Muscle layer of duodenum (tissue), 2 donors: ENCODE data around the gene ITPRIPL2.

Experiments
- H3K27ac ChIP-seq: one replicate; pipeline ENCODE4 v1.7.0; 2013; ENCODE audit warnings: mild to moderate bottlenecking, low read length
- H3K27me3 ChIP-seq: one replicate; pipeline ENCODE4 v1.7.0; 2013; ENCODE audit warnings: low read depth, mild to moderate bottlenecking, control low read depth, low read length
- H3K36me3 ChIP-seq, 2 donors: one replicate each; pipeline ENCODE4 v1.7.0; 2013; ENCODE audit warnings: low read length in 2 of 2, control low read depth in 1 of 2, mild to moderate bottlenecking in 1 of 2; ENCODE audit not compliant: insufficient read depth in 2 of 2, control insufficient read depth in 1 of 2
- H3K4me1 ChIP-seq, 2 donors: one replicate each; pipeline ENCODE4 v1.7.0; 2013; ENCODE audit warnings: low read length in 2 of 2, mild to moderate bottlenecking in 2 of 2, control low read depth in 1 of 2, moderate library complexity in 1 of 2; ENCODE audit not compliant: insufficient read depth in 2 of 2, control insufficient read depth in 1 of 2
- H3K4me3 ChIP-seq, 2 donors: one replicate each; pipeline ENCODE4 v1.7.0; 2013; ENCODE audit warnings: low read length in 2 of 2, low read depth in 1 of 2, mild to moderate bottlenecking in 1 of 2
- H3K9me3 ChIP-seq, 2 donors: one replicate each; pipeline ENCODE4 v1.7.0; 2013; ENCODE audit warnings: low read length in 2 of 2, control low read depth in 1 of 2, mild to moderate bottlenecking in 1 of 2; ENCODE audit not compliant: control insufficient read depth in 1 of 2
- donor health status: healthy.

ITPRIPL2 gene

DNA sequence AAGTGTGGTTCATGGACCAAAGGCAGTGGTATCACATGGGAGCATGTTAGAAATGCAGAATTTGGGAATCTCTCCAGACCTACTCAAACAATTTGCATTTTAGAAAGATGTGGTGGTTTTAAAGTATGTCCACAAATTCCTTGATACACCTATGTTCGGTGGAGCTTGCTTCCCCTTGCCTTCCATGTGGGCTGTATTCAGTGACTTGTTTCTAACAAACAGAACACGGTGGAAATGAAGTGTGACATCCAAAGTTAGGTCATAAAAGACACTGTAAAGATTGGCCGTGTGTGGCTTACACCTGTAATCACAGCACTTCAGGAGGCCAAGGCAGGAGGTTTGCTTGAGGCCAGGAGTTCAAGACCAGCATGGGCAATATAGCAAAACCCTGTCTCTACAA lies 29.6 kb upstream of the ITPRIPL2 start:
- Histone ChIP-seq H3K27me3 (no peaks in the 10 kb centered on the region), H3K27ac (no peak overlapping the region), H3K4me3 (no peak overlapping the region), H3K36me3 (peaks cover 4 to 14% of the 10 kb centered on the region in 2 donors), H3K4me1 (peaks cover 7 to 11% of the 10 kb centered on the region in 2 donors), H3K9me3 (no peaks in the 10 kb centered on the region)

DNA sequence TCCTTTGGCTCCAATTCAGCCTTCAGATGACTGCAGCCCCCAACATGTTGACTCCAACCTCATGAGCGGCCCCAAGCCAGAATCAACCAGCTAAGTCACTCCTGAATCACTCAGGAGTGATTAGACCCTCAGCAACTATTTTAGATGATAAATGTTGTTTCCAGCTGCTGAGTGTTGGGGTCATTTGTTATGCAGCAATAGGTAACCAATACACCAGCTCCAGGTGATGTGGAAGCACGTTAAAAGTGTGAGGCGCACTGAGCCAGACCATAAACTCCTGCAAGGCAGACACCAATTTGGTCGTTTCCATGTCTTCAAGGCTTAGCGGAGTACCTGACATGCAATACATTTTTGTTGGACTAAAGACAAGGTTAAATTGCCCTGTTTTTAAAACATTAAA lies 28.9 kb upstream of the ITPRIPL2 start:
- H3K27ac ChIP-seq = no peak overlapping the region
- no peak overlapping the region for H3K4me3 ChIP-seq
- H3K27me3 ChIP-seq = no peaks in the 10 kb centered on the region
- peaks cover 0 to 7% of the 10 kb centered on the region in 2 donors for H3K36me3 ChIP-seq
- H3K9me3 ChIP-seq = no peaks in the 10 kb centered on the region
- peaks cover 7 to 11% of the 10 kb centered on the region in 2 donors for H3K4me1 ChIP-seq

DNA sequence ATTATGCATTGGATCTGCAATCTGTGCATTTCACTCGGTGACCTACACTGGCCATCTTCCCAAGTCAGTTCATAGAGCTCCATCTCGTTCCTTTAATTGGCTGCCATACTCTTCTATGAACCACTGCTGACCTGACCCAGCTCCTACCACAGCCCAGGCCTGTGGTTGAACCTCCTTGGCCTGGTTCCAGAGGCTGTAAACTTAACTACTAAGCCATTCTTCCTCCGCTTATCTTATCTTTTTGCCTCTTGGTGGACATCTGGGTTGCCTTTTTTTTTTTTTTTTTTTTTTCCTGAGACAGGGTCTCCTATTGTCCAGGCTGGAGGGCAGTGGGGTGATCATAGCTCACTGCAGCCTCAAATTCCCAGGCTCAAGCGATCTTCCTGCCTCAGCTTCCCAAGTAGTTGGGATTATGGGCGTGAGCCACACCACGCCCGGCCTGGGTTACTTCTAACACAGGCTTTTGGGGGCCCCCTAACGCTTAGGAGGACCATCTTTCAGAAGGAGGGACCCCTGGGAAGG lies 28.0 kb upstream of the ITPRIPL2 start:
- Histone ChIP-seq H3K9me3 (no peaks in the 10 kb centered on the region), H3K27me3 (no peaks in the 10 kb centered on the region), H3K36me3 (peaks cover 0 to 7% of the 10 kb centered on the region in 2 donors), H3K4me3 (peak overlapping the region; percentile 67 to 69), H3K4me1 (peaks cover 7 to 11% of the 10 kb centered on the region in 2 donors), H3K27ac (no peak overlapping the region)

DNA sequence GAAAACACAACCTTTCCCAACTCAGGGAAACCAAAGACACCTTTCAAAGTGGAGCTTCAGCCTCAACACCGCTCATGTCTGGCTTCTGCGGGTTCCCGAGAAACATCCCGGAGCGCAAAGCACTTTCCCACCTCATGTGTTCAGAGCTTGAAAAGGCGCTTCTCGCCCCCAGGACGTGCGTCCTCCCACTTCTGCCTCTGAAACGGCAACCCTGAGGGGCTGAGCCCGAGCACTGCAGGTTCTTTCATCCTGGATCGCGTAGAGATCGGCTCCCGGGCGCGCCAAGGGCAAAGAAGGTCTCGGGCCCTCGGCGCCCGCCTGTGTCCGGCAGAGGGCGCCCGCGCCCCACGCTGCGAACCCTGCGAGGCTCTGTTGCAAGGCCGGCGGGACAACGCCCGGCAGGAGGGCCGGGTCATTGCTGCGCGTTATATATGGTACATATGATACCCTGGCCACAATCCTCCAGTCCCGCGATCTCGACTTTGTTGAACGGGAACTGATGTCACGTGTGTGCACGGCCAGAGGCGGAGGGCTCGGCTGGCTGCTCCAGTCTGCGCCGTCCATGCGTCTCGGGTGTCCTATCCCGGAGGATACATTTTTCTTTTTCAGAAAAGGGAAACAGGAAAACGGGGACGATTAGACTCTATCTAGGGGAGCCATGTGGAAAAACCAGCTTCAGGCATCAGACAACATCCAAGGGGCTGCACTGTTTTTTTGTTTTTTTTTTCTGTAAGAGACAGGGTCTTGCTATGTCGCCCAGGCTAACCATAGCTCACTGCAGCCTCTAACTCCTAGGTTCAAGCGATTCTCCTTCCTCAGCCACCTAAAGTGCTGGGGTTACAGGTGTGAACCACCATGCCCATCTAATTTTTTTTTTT lies 27.2 kb upstream of the ITPRIPL2 start:
- no peaks in the 10 kb centered on the region for H3K27me3 ChIP-seq
- no peaks in the 10 kb centered on the region for H3K9me3 ChIP-seq
- H3K4me1 ChIP-seq = peaks cover 7 to 11% of the 10 kb centered on the region in 2 donors
- peak overlapping the region; percentile 67 to 69 for H3K4me3 ChIP-seq
- H3K27ac ChIP-seq = no peak overlapping the region
- H3K36me3 ChIP-seq = peaks cover 0 to under 1% of the 10 kb centered on the region in 2 donors

DNA sequence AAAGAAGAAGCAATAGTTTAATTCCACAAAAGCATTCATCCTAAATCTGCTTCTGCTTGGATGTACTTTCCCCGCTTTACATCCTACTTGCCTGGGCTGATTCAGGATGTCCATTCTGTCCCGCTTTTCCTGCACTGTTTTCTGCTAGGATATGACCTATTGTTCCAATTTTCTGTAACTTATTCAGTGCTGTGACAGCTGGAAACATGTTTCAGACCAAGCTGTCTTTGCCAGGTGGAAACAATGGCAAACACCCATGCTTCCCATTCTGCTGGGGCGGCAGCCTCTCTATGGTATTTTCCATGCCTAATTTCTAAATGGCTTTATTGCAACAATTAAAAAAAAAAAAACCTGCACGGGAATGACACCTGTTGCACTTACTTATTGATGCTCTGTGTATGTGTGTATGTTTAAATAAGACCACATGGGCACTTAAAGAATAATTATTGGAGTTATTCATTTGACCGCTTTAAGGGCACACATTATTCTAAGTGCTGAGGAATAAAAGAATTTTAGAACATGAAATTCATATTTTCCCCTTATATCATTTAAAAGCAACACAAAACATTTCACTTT lies 25.3 kb upstream of the ITPRIPL2 start:
- H3K4me3 ChIP-seq = no peak overlapping the region
- no peak overlapping the region for H3K27ac ChIP-seq
- no peaks in the 10 kb centered on the region for H3K9me3 ChIP-seq
- H3K36me3 ChIP-seq = no peaks in the 10 kb centered on the region
- peaks cover 7 to 11% of the 10 kb centered on the region in 2 donors for H3K4me1 ChIP-seq
- no peaks in the 10 kb centered on the region for H3K27me3 ChIP-seq

DNA sequence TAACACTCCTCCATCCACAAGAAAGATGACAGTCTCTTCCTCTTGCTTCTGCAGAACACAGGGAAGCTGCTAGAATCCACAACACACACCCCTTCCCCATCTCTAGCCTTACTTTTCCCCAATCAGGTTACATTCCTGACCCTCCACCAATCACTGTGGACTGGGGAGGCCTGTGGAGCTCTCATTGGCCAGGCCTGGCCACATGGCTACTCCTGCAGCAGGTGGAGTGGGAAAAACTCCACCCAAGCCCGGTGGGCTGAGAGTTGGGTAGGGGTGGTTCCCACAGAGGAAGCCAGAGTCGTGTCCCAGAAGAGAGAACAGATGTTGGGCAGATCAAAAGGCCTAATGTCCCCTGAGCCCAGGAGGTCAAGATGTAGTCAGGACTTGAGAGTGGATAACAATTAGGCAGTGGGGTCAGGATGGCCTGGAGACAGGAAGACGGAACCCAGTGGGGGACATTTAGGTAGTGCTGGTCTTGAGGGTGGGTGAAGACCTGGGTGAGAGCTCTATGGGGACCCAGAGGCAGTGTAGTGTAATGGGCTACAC lies 24.3 kb upstream of the ITPRIPL2 start:
- H3K27me3 ChIP-seq = no peaks in the 10 kb centered on the region

DNA sequence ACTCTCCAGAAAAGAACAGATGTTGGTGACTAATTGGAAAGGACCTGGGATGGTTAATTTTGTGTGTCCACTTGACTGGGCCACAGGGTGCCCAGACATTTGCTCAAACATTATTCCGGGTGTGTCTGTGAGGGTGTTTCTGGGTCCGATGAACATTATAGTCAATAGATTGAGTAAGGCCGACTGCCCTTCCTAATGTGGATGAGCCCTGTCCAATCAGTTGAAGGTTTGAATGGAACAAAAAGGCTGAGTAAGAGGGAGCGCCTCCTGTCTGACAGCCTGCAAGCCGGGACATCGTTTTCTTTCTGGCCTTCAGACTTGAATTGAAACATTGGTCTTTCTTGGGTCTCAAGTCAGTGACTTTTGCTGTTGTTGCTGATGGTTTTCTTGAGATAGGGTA lies 22.8 kb upstream of the ITPRIPL2 start:
- Histone ChIP-seq H3K27ac (no peak overlapping the region), H3K27me3 (no peaks in the 10 kb centered on the region), H3K36me3 (no peaks in the 10 kb centered on the region), H3K4me3 (no peak overlapping the region), H3K4me1 (peaks cover 4 to 10% of the 10 kb centered on the region in 2 donors), H3K9me3 (no peaks in the 10 kb centered on the region)

More for the DNA sequence above, 24.3 kb upstream of the ITPRIPL2 start:
- Histone ChIP-seq H3K36me3 (no peaks in the 10 kb centered on the region), H3K4me1 (peaks cover 7 to 11% of the 10 kb centered on the region in 2 donors), H3K27ac (no peak overlapping the region), H3K9me3 (no peaks in the 10 kb centered on the region), H3K4me3 (no peak overlapping the region)

DNA sequence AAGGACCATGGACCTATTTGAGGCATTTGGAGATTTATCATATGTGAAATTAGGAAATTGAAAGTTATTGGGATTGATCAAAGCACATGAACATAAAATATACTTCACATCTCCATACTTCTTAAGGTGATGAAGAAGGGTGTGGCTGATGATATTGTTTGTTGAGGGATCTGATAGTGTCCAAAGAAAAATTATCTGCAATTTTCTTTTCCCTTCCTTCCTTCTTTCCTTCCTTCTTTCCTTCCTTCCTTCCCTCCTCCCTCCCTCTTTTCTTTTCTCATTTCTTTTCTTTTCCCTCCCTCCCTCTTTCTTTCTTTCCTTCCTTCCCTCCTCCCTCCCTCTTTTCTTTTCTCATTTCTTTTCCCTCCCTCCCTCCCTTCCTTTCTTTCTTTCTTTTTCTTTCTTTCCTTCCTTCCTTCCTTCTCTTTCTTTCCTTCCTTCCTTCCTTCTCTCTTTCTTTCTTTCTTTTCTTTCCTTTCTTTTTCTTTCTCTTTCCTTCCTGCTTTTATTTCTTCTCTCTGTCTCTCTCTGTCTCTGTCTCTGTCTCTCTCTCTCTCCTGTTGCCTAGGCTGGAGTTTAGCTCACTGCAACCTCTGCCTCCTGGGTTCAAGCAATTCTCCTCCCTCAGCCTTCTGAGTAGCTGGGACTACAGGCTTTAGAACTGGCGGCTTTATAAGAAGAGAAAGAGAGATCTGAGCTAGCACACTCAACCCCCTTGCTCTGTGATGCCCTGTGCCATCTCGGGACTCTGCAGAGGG lies 20.9 kb upstream of the ITPRIPL2 start:
- H3K4me1 ChIP-seq = no peaks in the 10 kb centered on the region
- H3K27me3 ChIP-seq = no peaks in the 10 kb centered on the region
- H3K27ac ChIP-seq = no peak overlapping the region
- no peaks in the 10 kb centered on the region for H3K9me3 ChIP-seq
- no peak overlapping the region for H3K4me3 ChIP-seq
- no peaks in the 10 kb centered on the region for H3K36me3 ChIP-seq

DNA sequence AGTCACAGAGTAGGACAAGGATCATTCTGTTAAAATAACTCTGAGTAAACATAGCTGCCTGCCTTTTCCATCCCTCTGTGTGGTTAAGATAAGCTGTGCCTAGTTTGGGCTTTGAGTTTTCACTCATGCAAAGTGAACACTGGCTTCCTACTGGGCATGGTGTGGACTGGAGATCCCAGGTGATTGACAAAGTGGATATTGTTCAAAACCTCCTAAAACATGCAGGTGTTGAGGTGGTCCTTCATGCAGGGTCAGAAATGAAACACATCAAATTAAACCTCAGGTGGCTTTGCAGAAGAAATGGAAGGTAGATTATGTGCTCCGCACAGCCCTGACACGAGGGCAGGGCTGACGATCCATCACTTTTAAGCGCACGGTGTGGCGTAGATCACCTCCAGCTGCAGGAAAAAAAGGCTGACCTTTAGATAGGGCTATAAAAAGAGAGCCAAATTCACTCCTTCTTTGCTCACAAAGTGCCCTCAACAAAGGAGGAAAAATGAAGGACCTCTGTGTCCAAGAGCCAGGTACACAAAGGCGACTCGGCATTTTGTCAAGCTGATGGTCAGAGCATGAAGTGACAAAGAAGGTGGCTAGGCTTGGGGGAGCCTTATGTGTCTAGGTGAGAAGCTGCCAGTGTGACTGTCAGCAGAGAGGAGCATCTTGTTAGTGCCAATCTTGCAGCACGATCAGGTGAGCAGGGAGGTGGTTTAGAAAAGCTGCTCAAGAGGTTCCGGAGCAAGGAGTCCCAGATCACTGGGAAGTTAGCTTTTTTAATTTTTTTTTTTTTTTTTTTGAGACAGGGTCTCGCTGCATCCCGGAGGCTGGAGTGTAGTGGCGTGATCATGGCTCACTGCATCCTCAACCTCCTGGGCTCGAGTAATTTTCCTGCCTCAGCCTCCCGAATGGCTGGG lies 19.9 kb upstream of the ITPRIPL2 start:
- Histone ChIP-seq H3K27ac (no peak overlapping the region), H3K36me3 (no peaks in the 10 kb centered on the region), H3K9me3 (peaks cover 0 to 6% of the 10 kb centered on the region in 2 donors), H3K4me1 (no peaks in the 10 kb centered on the region), H3K27me3 (no peaks in the 10 kb centered on the region), H3K4me3 (no peak overlapping the region)

DNA sequence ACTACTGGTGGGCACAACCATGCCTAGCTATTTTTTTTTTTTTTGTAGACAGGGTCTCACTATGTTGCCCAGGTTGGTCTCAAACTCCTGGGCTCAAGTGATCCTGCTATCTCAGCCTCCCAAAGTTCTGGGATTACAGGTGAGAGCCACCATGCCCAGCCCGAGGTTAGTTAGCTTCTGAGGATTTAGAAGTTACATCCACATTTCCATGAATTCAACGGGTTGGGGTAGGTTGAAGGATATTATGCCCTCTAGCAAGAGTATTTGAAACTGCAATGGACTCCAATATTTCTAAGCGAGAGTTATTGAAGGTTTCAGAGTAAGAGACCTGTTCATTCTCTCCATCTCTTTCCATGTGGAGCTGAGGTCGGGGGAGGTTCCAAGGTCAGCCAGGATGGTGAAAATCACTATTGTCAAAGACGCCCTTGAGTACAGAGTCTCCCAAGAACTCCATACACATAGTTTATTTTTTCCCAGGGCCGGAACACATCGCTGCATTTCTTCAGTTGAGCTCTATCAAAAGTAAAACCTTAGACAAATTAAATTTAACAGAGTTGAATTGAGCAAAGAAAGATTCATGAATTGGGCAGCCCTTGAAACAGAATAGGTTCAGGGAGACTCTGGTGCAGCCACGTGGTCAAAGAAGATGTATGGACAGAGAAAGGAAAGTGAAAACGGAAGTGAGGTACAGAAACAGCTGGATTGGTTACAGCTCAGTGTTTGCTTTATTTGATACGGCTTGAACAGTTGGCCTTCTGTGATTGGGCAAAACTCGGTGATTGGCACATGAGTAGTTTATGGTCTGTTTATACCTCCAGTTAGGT lies 19.0 kb upstream of the ITPRIPL2 start:
- no peaks in the 10 kb centered on the region for H3K4me1 ChIP-seq
- peaks cover 0 to 6% of the 10 kb centered on the region in 2 donors for H3K9me3 ChIP-seq
- H3K27me3 ChIP-seq = no peaks in the 10 kb centered on the region
- no peaks in the 10 kb centered on the region for H3K36me3 ChIP-seq
- no peak overlapping the region for H3K27ac ChIP-seq
- H3K4me3 ChIP-seq = no peak overlapping the region
